ENCODE measurements around the gene ZBTB11. TPM values are rescaled to one million over a fixed set of nuclear protein-coding genes. Genes with fewer than 3 reads are reported as not detected.

Gene ZBTB11
- total and polyA plus RNA-seq, 9 of the 15 experiments (the other 6 are each of a cell fraction or from before 2014, with no cell fraction given), result 6.2 to 31.9 (median 21.4) TPM

DNA sequence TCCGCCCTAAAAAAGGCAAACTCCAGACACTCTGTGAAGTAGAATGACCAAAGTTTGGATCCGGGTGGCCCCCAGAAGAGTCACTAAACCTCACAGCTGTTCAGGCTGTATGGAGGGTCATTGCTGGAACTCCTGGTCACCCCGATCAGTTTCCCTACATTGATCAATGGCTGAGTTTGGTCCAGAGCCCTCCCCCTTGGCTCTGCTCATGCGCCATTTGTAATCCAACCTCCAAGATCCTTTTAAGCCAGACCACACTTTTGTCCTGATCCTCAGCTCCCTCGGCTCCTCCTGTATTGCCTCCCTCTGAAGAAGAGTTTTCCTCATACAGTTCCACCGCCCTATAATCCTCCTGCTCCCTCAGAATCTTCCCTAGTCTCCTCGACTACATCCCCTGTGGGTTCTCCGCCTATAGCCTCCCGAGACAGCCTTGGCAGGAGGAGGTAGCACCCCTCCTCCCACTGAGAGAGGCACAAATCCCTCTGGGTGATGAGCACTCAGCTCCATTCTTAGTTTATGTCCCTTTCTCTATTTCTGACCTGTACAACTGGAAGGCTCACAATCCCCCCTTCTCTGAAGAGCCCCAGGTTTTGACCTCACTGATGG lies 42.2 kb downstream of the ZBTB11 start (continued):
- TF ChIP-seq, protein P1, sequence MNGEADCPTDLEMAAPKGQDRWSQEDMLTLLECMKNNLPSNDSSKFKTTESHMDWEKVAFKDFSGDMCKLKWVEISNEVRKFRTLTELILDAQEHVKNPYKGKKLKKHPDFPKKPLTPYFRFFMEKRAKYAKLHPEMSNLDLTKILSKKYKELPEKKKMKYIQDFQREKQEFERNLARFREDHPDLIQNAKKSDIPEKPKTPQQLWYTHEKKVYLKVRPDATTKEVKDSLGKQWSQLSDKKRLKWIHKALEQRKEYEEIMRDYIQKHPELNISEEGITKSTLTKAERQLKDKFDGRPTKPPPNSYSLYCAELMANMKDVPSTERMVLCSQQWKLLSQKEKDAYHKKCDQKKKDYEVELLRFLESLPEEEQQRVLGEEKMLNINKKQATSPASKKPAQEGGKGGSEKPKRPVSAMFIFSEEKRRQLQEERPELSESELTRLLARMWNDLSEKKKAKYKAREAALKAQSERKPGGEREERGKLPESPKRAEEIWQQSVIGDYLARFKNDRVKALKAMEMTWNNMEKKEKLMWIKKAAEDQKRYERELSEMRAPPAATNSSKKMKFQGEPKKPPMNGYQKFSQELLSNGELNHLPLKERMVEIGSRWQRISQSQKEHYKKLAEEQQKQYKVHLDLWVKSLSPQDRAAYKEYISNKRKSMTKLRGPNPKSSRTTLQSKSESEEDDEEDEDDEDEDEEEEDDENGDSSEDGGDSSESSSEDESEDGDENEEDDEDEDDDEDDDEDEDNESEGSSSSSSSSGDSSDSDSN (IDR thresholded peaks at IDR 0.05; ENCODE audit: borderline replicate concordance in 1 of 2, low read depth in 2 of 2, low read length in 2 of 2), result 0 out of 4 replicates have a peak, but pooled peaks of 1 of the 2 experiments have one; percentile 40
- TF ChIP-seq RBFOX2 (IDR thresholded peaks at IDR 0.05; ENCODE audit: low read depth, low read length), result 0 out of 2 replicates have a peak, but pooled peaks have one; percentile 21
- TF ChIP-seq MTA3 (IDR thresholded peaks at IDR 0.05; ENCODE audit: borderline replicate concordance), result 0 out of 2 replicates have a peak, but pooled peaks have one; percentile 1
- TF ChIP-seq PML (IDR thresholded peaks at IDR 0.05; ENCODE audit: low read length), result peak; percentile 13; the same call in 1 of the 2 replicates
- TF ChIP-seq SMAD1 (IDR thresholded peaks at IDR 0.05; ENCODE audit: low read depth, low read length, partially characterized antibody), result peak; percentile 42
- no peak for TF ChIP-seq XRCC5 (IDR thresholded peaks at IDR 0.05; ENCODE audit: low read depth, low read length)

GRCh38 chr3:101633186-101633585 lies 43.7 kb downstream of the ZBTB11 start:
- H3K79me2 ChIP-seq (ENCODE audit: control insufficient read depth, insufficient read depth, low read length), result peaks cover 100% of the 10 kb centered on the region
- no peak for ATAC-seq
- CTCF ChIA-PET (ENCODE audit: low intra/inter-chr PET ratio), result interaction anchor here (0.6 kb wide), 1 partner anchor 43 kb away, joined by 3 read pairs; no protein-coding TSS in a partner anchor
- 2% methylated on average over 9 of the region's 10 CpGs for WGBS (ENCODE audit: insufficient coverage, low coverage, missing lambda C conversion rate)
- no peaks in the 10 kb centered on the region for H4K20me1 ChIP-seq (replicated peaks; ENCODE audit: control insufficient read depth, insufficient read depth, low read length)
- H3K9me3 ChIP-seq (replicated peaks; ENCODE audit: control insufficient read depth, insufficient read depth, low read depth, low read length), result no peaks in the 10 kb centered on the region
- H3K9me1 ChIP-seq (ENCODE audit: control insufficient read depth, insufficient read depth, low read length), result no peaks in the 10 kb centered on the region
- peak overlapping the region; percentile 72 for H3K27ac ChIP-seq (ENCODE audit: extremely low read depth, low read depth, low read length)
- H3K27me3 ChIP-seq (ENCODE audit: control insufficient read depth in 2 of 2, insufficient read depth in 2 of 2, low read length in 2 of 2), result no peaks in the 10 kb centered on the region
- in situ Hi-C loops (cut with MboI) (no loop called here), intact Hi-C loops (cut with micrococcal nuclease) (loop anchor here (10.0 kb wide), 1 partner anchor 258 kb away; no protein-coding TSS in a partner anchor)
- POLR2A ChIA-PET, result interaction anchor here (0.7 kb wide), 1 partner anchor 11 kb away, joined by 5 read pairs; no protein-coding TSS in a partner anchor
- no TSS peak for BruUV-seq (replicated peaks)
- peaks cover 10 to 12% of the 10 kb centered on the region in 2 experiments; a peak in 3 of 5 replicates for H3K4me1 ChIP-seq (replicated peaks in 1 of 2; ENCODE audit: control insufficient read depth in 2 of 2, insufficient read depth in 2 of 2, low read length in 2 of 2)
- H3K36me3 ChIP-seq (ENCODE audit: control insufficient read depth, insufficient read depth, low read length), result peaks cover 57% of the 10 kb centered on the region
- peak overlapping the region; percentile 93 for H3K4me2 ChIP-seq (ENCODE audit: insufficient read depth, low read length)
- no peak for FAIRE-seq
- H2AFZ ChIP-seq (ENCODE audit: low read depth, low read length), result peak overlapping the region; percentile 14; the same call in 1 of the 2 replicates
- H3K4me3 ChIP-seq, result peak overlapping the region; percentile 63
- peak overlapping the region; percentile 87 to 90 for H3K9ac ChIP-seq (ENCODE audit: insufficient read depth in 1 of 2, low read depth in 2 of 2, low read length in 2 of 2)
- DNase-seq (ENCODE audit: extremely low read depth in 1 of 4, low spot score in 3 of 4), result peak in 1 of 4 experiments; percentile 25
- TF ChIP-seq, protein P2, sequence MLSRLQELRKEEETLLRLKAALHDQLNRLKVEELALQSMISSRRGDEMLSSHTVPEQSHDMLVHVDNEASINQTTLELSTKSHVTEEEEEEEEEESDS (CRISPR knock-in tag; IDR thresholded peaks at IDR 0.05), result no peak
- TF ChIP-seq ZFX (CRISPR knock-in tag; IDR thresholded peaks at IDR 0.05) (peak; percentile 38; the same call in 1 of the 2 replicates), ZNF436 (CRISPR knock-in tag; IDR thresholded peaks at IDR 0.05) (no peak), GATAD2B (IDR thresholded peaks at IDR 0.05; ENCODE audit: borderline replicate concordance) (no peak)
- TF ChIP-seq, protein P3, sequence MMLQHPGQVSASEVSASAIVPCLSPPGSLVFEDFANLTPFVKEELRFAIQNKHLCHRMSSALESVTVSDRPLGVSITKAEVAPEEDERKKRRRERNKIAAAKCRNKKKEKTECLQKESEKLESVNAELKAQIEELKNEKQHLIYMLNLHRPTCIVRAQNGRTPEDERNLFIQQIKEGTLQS (IDR thresholded peaks at IDR 0.05), result peak; percentile 21; the same call in 1 of the 2 replicates
- TF ChIP-seq, protein P3 (CRISPR knock-in tag; conservative IDR thresholded peaks at IDR 0.05), result no peak

All from K562 (cell line).